ENCODE data around the gene KCNIP4. TPM values are rescaled to one million over a fixed set of nuclear protein-coding genes. Genes with fewer than 3 reads are reported as not detected.

Gene KCNIP4
- total and polyA plus RNA-seq, 2 donors (not counting 3 experiments of a cell fraction or from before 2014, with no cell fraction given) = not detected

GRCh38 chr4:21411086-21411485, 537.5 kb downstream of the KCNIP4 start:
- H3K36me3 ChIP-seq (ENCODE audit: control insufficient read depth in 2 of 2, extremely low read depth in 1 of 2, insufficient read depth in 2 of 2, low read length in 2 of 2) = no peaks in the 10 kb centered on the region
- no peaks in the 10 kb centered on the region for H3K9me1 ChIP-seq (replicated peaks; ENCODE audit: control insufficient read depth, extremely low read depth, insufficient read depth, low read length)
- H4K20me1 ChIP-seq (replicated peaks; ENCODE audit: control insufficient read depth, extremely low read depth, insufficient read depth, low read length) = no peaks in the 10 kb centered on the region
- H3K9ac ChIP-seq (replicated peaks; ENCODE audit: extremely low read depth, insufficient read depth, low read length) = no peak overlapping the region
- intact Hi-C loops (cut with micrococcal nuclease) (no loop called here), dilution Hi-C loops (cut with MboI; ENCODE audit: extremely low pct_ligation_motif_present, low sequenced_read_pairs) (no loop called here)
- H3K27ac ChIP-seq (ENCODE audit: insufficient read depth, low read depth, low read length) = no peak overlapping the region
- H3K4me2 ChIP-seq (ENCODE audit: insufficient read depth, low read length) = no peak overlapping the region
- H3K4me3 ChIP-seq (replicated peaks in 1 of 3; ENCODE audit: insufficient read depth in 1 of 3, low read depth in 1 of 3, low read length in 3 of 3) = no peak overlapping the region
- POLR2A ChIA-PET = no interaction called here
- CTCF ChIA-PET = no interaction called here
- BruUV-seq (replicated peaks) = no TSS peak
- FAIRE-seq = no peak
- DNase-seq (ENCODE audit: low read depth, low spot score) = no peak
- TF ChIP-seq POLR2AphosphoS5 (IDR thresholded peaks at IDR 0.05; ENCODE audit: insufficient read depth, low read depth, low read length) = no peak
- no peak for TF ChIP-seq EZH2 (IDR thresholded peaks at IDR 0.05; ENCODE audit: borderline replicate concordance, low read depth, low read length, severe bottlenecking)
- TF ChIP-seq MYC (IDR thresholded peaks at IDR 0.05; ENCODE audit: low read depth, low read length) = no peak
- TF ChIP-seq MAX (IDR thresholded peaks at IDR 0.05; ENCODE audit: insufficient read depth, insufficient read length) = no peak
- no peak for TF ChIP-seq FOS (IDR thresholded peaks at IDR 0.05; ENCODE audit: borderline replicate concordance, insufficient read depth, low read length)
- TF ChIP-seq JUN (IDR thresholded peaks at IDR 0.05; ENCODE audit: borderline replicate concordance, insufficient read depth, insufficient read length, low read depth) = no peak
- no peak for TF ChIP-seq CTCF (IDR thresholded peaks at IDR 0.05; ENCODE audit: extremely low read depth in 1 of 2, insufficient read depth in 1 of 2, low read depth in 1 of 2, low read length in 2 of 2)
- no peak for TF ChIP-seq GATA2 (IDR thresholded peaks at IDR 0.05; ENCODE audit: insufficient read depth, insufficient read length, low read depth, low read length)
- TF ChIP-seq POLR2A (IDR thresholded peaks at IDR 0.05; ENCODE audit: low read depth, low read length) = no peak
- no peak overlapping the region for H2AFZ ChIP-seq (ENCODE audit: low read depth, low read length)
- no peaks in the 10 kb centered on the region for H3K4me1 ChIP-seq (ENCODE audit: control insufficient read depth, extremely low read depth, insufficient read depth, low read length)
- no peaks in the 10 kb centered on the region for H3K79me2 ChIP-seq (ENCODE audit: control insufficient read depth, insufficient read depth, low read length)
- H3K27me3 ChIP-seq (ENCODE audit: control insufficient read depth in 2 of 2, insufficient read depth in 2 of 2, low read length in 2 of 2) = no peaks in the 10 kb centered on the region
- no peaks in the 10 kb centered on the region for H3K9me3 ChIP-seq (replicated peaks; ENCODE audit: control insufficient read depth, insufficient read depth, low read length)

All from endothelial cell of umbilical vein (primary cell).